IMR-90 (cell line): Measurements from ENCODE around the gene ETV6. TPM values are rescaled to one million over a fixed set of nuclear protein-coding genes. Genes with fewer than 3 reads are reported as not detected.

ENCODE experiments used
- ATAC-seq: fragments of 200-7000 bp; cut with Tn5 transposase; 2 replicates; pipeline ENCODE4 v1.9.1; 2020; ENCODE audit warnings: low read depth, mild to moderate bottlenecking, moderate library complexity
- BruUV-seq: library from RNA; stranded (reverse); fragments of 400-500 nt; replicated peaks from 2 replicates; lab custom pipeline; 2021; lab: Mats Ljungman, UMichigan
- CTCF ChIA-PET: fragments of 300-600 bp; formaldehyde crosslinking; extraction: SDS; loops from one replicate; lab custom pipeline; 2021; ENCODE audit warnings: antibody characterized with exemption; lab: Yijun Ruan, JAX
- POLR2A ChIA-PET: fragments of 300-600 bp; sonication (Branson Sonifier 250); formaldehyde crosslinking; loops from one replicate; lab custom pipeline; 2022; ENCODE audit warnings: antibody characterized with exemption; ENCODE audit not compliant: unreplicated experiment; lab: Charles Lee
- DNase-seq: peaks from one replicate; pipeline ENCODE4 v3.0.0; 2013
- H2AFZ ChIP-seq: replicated peaks from 2 replicates; pipeline ENCODE3; 2013; ENCODE audit warnings: low read length, mild to moderate bottlenecking; ENCODE audit not compliant: poor library complexity
- H2AK5ac ChIP-seq: 2 replicates; pipeline ENCODE4 v1.6.1; 2013; ENCODE audit warnings: low read depth, low read length, inconsistent platforms
- H2AK9ac ChIP-seq: replicated peaks from 2 replicates; pipeline ENCODE3; 2013; ENCODE audit warnings: mild to moderate bottlenecking, low read depth, low read length, moderate library complexity; ENCODE audit not compliant: poor library complexity
- H2BK120ac ChIP-seq: 2 replicates; pipeline ENCODE4 v1.6.1; 2013; ENCODE audit warnings: low read depth, low read length, inconsistent platforms
- H2BK15ac ChIP-seq: 3 replicates; pipeline ENCODE4 v1.6.1; 2013; ENCODE audit warnings: low read depth, low read length, inconsistent platforms
- H2BK20ac ChIP-seq: 2 replicates; pipeline ENCODE4 v1.6.1; 2013; ENCODE audit warnings: low read depth, mild to moderate bottlenecking, inconsistent platforms, low read length, moderate library complexity
- H2BK5ac ChIP-seq: 2 replicates; pipeline ENCODE4 v1.6.1; 2013; ENCODE audit warnings: mild to moderate bottlenecking, low read depth, low read length, inconsistent platforms; ENCODE audit not compliant: poor library complexity, severe bottlenecking
- H3K14ac ChIP-seq: replicated peaks from 2 replicates; pipeline ENCODE4 v1.6.1; 2013; ENCODE audit warnings: low read depth, low read length, inconsistent platforms
- H3K18ac ChIP-seq: 2 replicates; pipeline ENCODE4 v1.6.1; 2013; ENCODE audit warnings: low read depth, low read length, control low read depth
- H3K23ac ChIP-seq: 2 replicates; pipeline ENCODE4 v1.6.1; 2013; ENCODE audit warnings: low read depth, low read length, inconsistent platforms
- H3K27ac ChIP-seq: 2 replicates; pipeline ENCODE4 v1.5.1; 2013; ENCODE audit warnings: mild to moderate bottlenecking, control low read depth, low read length; ENCODE audit not compliant: insufficient read depth
- H3K27me3 ChIP-seq: 2 replicates; pipeline ENCODE4 v1.6.1; 2013; ENCODE audit warnings: low read length; ENCODE audit not compliant: control insufficient read depth, insufficient read depth
- H3K36me3 ChIP-seq: 2 replicates; pipeline ENCODE4 v1.6.1; 2013; ENCODE audit warnings: low read length, mixed read lengths; ENCODE audit not compliant: control insufficient read depth, insufficient read depth
- H3K4ac ChIP-seq: 2 replicates; pipeline ENCODE4 v1.6.1; 2013; ENCODE audit warnings: low read depth, low read length, inconsistent platforms
- H3K4me1 ChIP-seq: 2 replicates; pipeline ENCODE4 v1.6.1; 2013; ENCODE audit warnings: low read length, mixed read lengths; ENCODE audit not compliant: control insufficient read depth, insufficient read depth
- H3K4me2 ChIP-seq: 2 replicates; pipeline ENCODE4 v1.6.1; 2013; ENCODE audit warnings: low read depth, mild to moderate bottlenecking, control low read depth, low read length, moderate library complexity
- H3K4me3 ChIP-seq: 2 replicates; pipeline ENCODE4 v1.5.1; 2013; ENCODE audit warnings: low read depth, mild to moderate bottlenecking, control low read depth, low read length, moderate library complexity; ENCODE audit not compliant: insufficient read depth
- H3K56ac ChIP-seq: 2 replicates; pipeline ENCODE4 v1.6.1; 2013; ENCODE audit warnings: low read length, inconsistent platforms; ENCODE audit not compliant: insufficient read depth; ENCODE audit errors: extremely low read depth
- H3K79me1 ChIP-seq, 2 experiments: 2 replicates each; pipeline ENCODE4 v1.6.1; 2013; ENCODE audit warnings: low read length in 2 of 2, inconsistent platforms in 1 of 2, low read depth in 1 of 2
- H3K9ac ChIP-seq: 2 replicates; pipeline ENCODE4 v1.6.1; 2013; ENCODE audit warnings: low read depth, low read length, control low read depth
- H3K9me1 ChIP-seq: 2 replicates; pipeline ENCODE4 v1.6.1; 2013; ENCODE audit warnings: low read length, inconsistent platforms; ENCODE audit not compliant: insufficient read depth
- H3K9me3 ChIP-seq: 2 replicates; pipeline ENCODE4 v1.6.1; 2013; ENCODE audit warnings: low read length; ENCODE audit not compliant: control insufficient read depth, insufficient read depth
- H4K20me1 ChIP-seq: 2 replicates; pipeline ENCODE4 v1.6.1; 2013; ENCODE audit warnings: low read length, inconsistent platforms; ENCODE audit not compliant: insufficient read depth
- H4K5ac ChIP-seq: 2 replicates; pipeline ENCODE4 v1.6.1; 2013; ENCODE audit warnings: mild to moderate bottlenecking, low read depth, low read length, control low read depth
- H4K8ac ChIP-seq, 2 experiments: 2 replicates each; pipeline ENCODE4 v1.6.1; 2013; ENCODE audit warnings: low read depth in 2 of 2, low read length in 2 of 2, control low read depth in 1 of 2, inconsistent platforms in 1 of 2
- H4K91ac ChIP-seq: 2 replicates; pipeline ENCODE4 v1.6.1; 2013; ENCODE audit warnings: low read depth, low read length, inconsistent platforms; ENCODE audit not compliant: insufficient read depth
- MAFK ChIP-seq: IDR thresholded peaks from 2 replicates; pipeline ENCODE4 v1.6.1; 2012; ENCODE audit warnings: low read depth, low read length, improper control_type of control experiment
- WGBS, 2 experiments: methylation state at CpG; one replicate each; pipeline versions ENCODE4 v1.1.5 to v1.1.7; 2013; ENCODE audit warnings: missing lambda C conversion rate in 2 of 2; ENCODE audit not compliant: insufficient read length in 1 of 2; ENCODE audit errors: extremely low coverage in 2 of 2; 5-methylcytosine and 5-hydroxymethylcytosine counted together
- dilution Hi-C: fragments of 300-500 bp; cut with HindIII; formaldehyde crosslinking; loops from one replicate; pipeline ENCODE4 v1.14.3; 2018; ENCODE audit warnings: low sequenced_read_pairs; ENCODE audit not compliant: unreplicated experiment
- in situ Hi-C: fragments of 300-500 bp; cut with MboI; formaldehyde crosslinking; loops from 3 replicates; pipeline ENCODE4 v1.14.3; 2019; ENCODE audit warnings: low sequenced_read_pairs, inconsistent platforms, mixed read lengths
- intact Hi-C: fragments of 100-400 bp; cut with micrococcal nuclease; formaldehyde crosslinking; loops from 2 replicates; pipeline ENCODE4 v1.10.0; 2022
- polyA plus RNA-seq, 3 experiments: library from polyadenylated mRNA; depleted of rRNA; stranded (reverse); fragments of >200 nt; gene quantifications; 2 replicates each; pipeline ENCODE4 v1.2.3, GENCODE V29; 2012; ENCODE audit warnings: low replicate concordance in 1 of 3
- total RNA-seq: library from RNA; depleted of rRNA; stranded (reverse); fragments of >200 nt; gene quantifications from 2 replicates; pipeline ENCODE4 v1.2.3, GENCODE V29; 2012

The ETV6 gene
- total and polyA plus RNA-seq, 2 of the 4 experiments (the other 2 are of a cell fraction): 8.4 to 9.9 TPM

- POLR2A ChIA-PET: no interaction called here
- Histone ChIP-seq H3K56ac (no peak overlapping the region), H3K9ac (no peak overlapping the region), H3K27me3 (no peaks in the 10 kb centered on the region), H3K9me3 (no peaks in the 10 kb centered on the region), H3K14ac (no peak overlapping the region), H3K27ac (no peak overlapping the region), H3K4me2 (no peak overlapping the region), H4K8ac (no peak overlapping the region), H3K18ac (no peak overlapping the region), H2BK5ac (no peak overlapping the region), H3K4me3 (no peak overlapping the region), H3K36me3 (peaks cover 5% of the 10 kb centered on the region), H2AK5ac (no peak overlapping the region), H3K4ac (no peak overlapping the region), H4K5ac (no peak overlapping the region), H2BK20ac (no peak overlapping the region), H3K79me1 (peaks cover 21 to 59% of the 10 kb centered on the region in 2 experiments), H4K91ac (no peak overlapping the region), H3K4me1 (peaks cover 27% of the 10 kb centered on the region), H2BK15ac (no peak overlapping the region), H4K20me1 (no peaks in the 10 kb centered on the region), H2BK120ac (no peak overlapping the region), H3K9me1 (peaks cover 26% of the 10 kb centered on the region), H2AK9ac (no peak overlapping the region), H3K23ac (no peak overlapping the region), H2AFZ (no peak overlapping the region)
- in situ Hi-C loops (no loop called here), intact Hi-C loops (no loop called here), dilution Hi-C loops (no loop called here)
- 73% methylated on average over 2 of the region's 7 CpGs; no CpG with 5 or more reads in 1 of the 2 experiments for WGBS, 2 experiments
- CTCF ChIA-PET: interaction anchor here (0.6 kb wide), 1 partner anchor 242 kb away, joined by 3 read pairs; no protein-coding TSS in a partner anchor
- no peak for TF ChIP-seq MAFK
- ATAC-seq (no peak), DNase-seq (no peak)
- BruUV-seq: no TSS peak
Observed at GRCh38 chr12:11825278-11825677, 175.8 kb downstream of the ETV6 start.
